Kidney (tissue), 14 donors: ENCODE measurements around the gene NDUFS8. TPM values are rescaled to one million over a fixed set of nuclear protein-coding genes. Genes with fewer than 3 reads are reported as not detected.

ENCODE experiments used
- DNase-seq, 5 donors: peaks; one replicate each; pipeline ENCODE4 v3.0.0-alpha.2; 2013 to 2020
- FAIRE-seq: peaks from 2 replicates; lab custom pipeline; 2012; peaks lifted over from hg19 to GRCh38; lab: Jason Lieb, UNC
- H3K27ac ChIP-seq, 2 donors: one replicate each; pipeline ENCODE4 v1.7.0; 2013; ENCODE audit warnings: low read depth in 2 of 2, low read length in 2 of 2, inconsistent platforms in 1 of 2
- H3K27me3 ChIP-seq: one replicate; pipeline ENCODE4 v1.7.1; 2013; ENCODE audit warnings: low read length, inconsistent platforms; ENCODE audit not compliant: control insufficient read depth, insufficient read depth
- H3K36me3 ChIP-seq, 3 donors: one replicate each; pipeline versions ENCODE4 v1.7.0 to v1.7.1; 2013; ENCODE audit warnings: low read length in 3 of 3, control low read depth in 1 of 3, inconsistent platforms in 1 of 3; ENCODE audit not compliant: insufficient read depth in 3 of 3, control insufficient read depth in 2 of 3
- H3K4me1 ChIP-seq, 3 donors: one replicate each; pipeline versions ENCODE4 v1.7.0 to v1.7.1; 2013; ENCODE audit warnings: low read length in 3 of 3, inconsistent platforms in 1 of 3, low read depth in 1 of 3; ENCODE audit not compliant: control insufficient read depth in 2 of 3, insufficient read depth in 2 of 3
- H3K4me3 ChIP-seq, 3 donors: one replicate each; pipeline versions ENCODE4 v1.7.0 to v1.8.1; 2013; ENCODE audit warnings: low read length in 3 of 3, control low read depth in 1 of 3, inconsistent platforms in 1 of 3
- H3K9ac ChIP-seq, 3 donors: one replicate each; pipeline versions ENCODE4 v1.7.0 to v1.7.1; 2013; ENCODE audit warnings: low read length in 3 of 3, control low read depth in 1 of 3, inconsistent platforms in 1 of 3
- H3K9me3 ChIP-seq, 3 donors: one replicate each; pipeline versions ENCODE4 v1.7.0 to v1.7.1; 2013; ENCODE audit warnings: low read length in 3 of 3, control low read depth in 1 of 3, inconsistent platforms in 1 of 3; ENCODE audit not compliant: control insufficient read depth in 2 of 3, insufficient read depth in 1 of 3
- intact Hi-C: fragments of 100-400 bp; cut with DNase I; formaldehyde crosslinking; loops from one replicate; pipeline ENCODE4 v1.11.1; 2022
- polyA plus RNA-seq: library from polyadenylated mRNA; stranded (reverse); fragments of 350-450 nt; fragmentation: Illumina TruSeq; extraction: RNeasy Lipid Tissue Mini Kit (QIAGEN cat#74804); gene quantifications from one replicate; pipeline ENCODE4 v1.2.3, GENCODE V29; 2014; ENCODE audit warnings: low read depth, low replicate concordance; ENCODE audit not compliant: insufficient read depth
- total RNA-seq: library from RNA; stranded (reverse); fragmentation: NEBNext Ultra II Directional; extraction: Animal tissue kit (Norgen Biotek cat#: 25700); gene quantifications from one replicate; pipeline ENCODE4 v1.2.1, GENCODE V29; 2021
- TF ChIP-seq, protein P1 (sequence below): IDR thresholded peaks from 3 replicates; pipeline ENCODE4 v1.5.1; 2012; ENCODE audit warnings: mild to moderate bottlenecking, moderate library complexity, borderline replicate concordance; ENCODE audit not compliant: insufficient read depth; ENCODE audit errors: extremely low read depth
- donor health status: control.
- donor health status: control.
- donor health status: control.
- donor health status: control.
- donor health status: control.
- donor health status: DM: yes; HTN: yes; CAD: no.
- donor health status: Normal renal cell carcinoma (clear cell type).

The NDUFS8 gene
- total and polyA plus RNA-seq, 2 donors from 2014 or later, result 144 to 472 TPM

GRCh38 chr11:68041617-68042218 lies 11.2 kb downstream of the NDUFS8 start:
- Histone ChIP-seq H3K4me1 (peaks cover 0 to 29% (median 10%) of the 10 kb centered on the region in 3 donors), H3K9me3 (no peaks in the 10 kb centered on the region), H3K27ac (no peak overlapping the region), H3K4me3 (no peak overlapping the region), H3K36me3 (no peaks in the 10 kb centered on the region), H3K9ac (no peak overlapping the region), H3K27me3 (no peaks in the 10 kb centered on the region)
- FAIRE-seq (no peak), DNase-seq (no peak)
- intact Hi-C loops, result no loop called here
- TF ChIP-seq, protein P1, sequence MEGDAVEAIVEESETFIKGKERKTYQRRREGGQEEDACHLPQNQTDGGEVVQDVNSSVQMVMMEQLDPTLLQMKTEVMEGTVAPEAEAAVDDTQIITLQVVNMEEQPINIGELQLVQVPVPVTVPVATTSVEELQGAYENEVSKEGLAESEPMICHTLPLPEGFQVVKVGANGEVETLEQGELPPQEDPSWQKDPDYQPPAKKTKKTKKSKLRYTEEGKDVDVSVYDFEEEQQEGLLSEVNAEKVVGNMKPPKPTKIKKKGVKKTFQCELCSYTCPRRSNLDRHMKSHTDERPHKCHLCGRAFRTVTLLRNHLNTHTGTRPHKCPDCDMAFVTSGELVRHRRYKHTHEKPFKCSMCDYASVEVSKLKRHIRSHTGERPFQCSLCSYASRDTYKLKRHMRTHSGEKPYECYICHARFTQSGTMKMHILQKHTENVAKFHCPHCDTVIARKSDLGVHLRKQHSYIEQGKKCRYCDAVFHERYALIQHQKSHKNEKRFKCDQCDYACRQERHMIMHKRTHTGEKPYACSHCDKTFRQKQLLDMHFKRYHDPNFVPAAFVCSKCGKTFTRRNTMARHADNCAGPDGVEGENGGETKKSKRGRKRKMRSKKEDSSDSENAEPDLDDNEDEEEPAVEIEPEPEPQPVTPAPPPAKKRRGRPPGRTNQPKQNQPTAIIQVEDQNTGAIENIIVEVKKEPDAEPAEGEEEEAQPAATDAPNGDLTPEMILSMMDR, result no peak

- FAIRE-seq (no peak), DNase-seq (peak in 2 of 5 donors; percentile 50 to 76)
- no peak overlapping the region for H3K9ac ChIP-seq
- intact Hi-C loops, result no loop called here
- TF ChIP-seq, protein P1, result no peak
- H3K4me3 ChIP-seq, result no peak overlapping the region
- no peaks in the 10 kb centered on the region for H3K27me3 ChIP-seq
- H3K27ac ChIP-seq, result no peak overlapping the region
- H3K36me3 ChIP-seq, result no peaks in the 10 kb centered on the region
- peaks cover 0 to 22% (median 10%) of the 10 kb centered on the region in 3 donors for H3K4me1 ChIP-seq
- H3K9me3 ChIP-seq, result no peaks in the 10 kb centered on the region
Measured at GRCh38 chr11:68042219-68043028, 11.9 kb downstream of the NDUFS8 start.

DNA sequence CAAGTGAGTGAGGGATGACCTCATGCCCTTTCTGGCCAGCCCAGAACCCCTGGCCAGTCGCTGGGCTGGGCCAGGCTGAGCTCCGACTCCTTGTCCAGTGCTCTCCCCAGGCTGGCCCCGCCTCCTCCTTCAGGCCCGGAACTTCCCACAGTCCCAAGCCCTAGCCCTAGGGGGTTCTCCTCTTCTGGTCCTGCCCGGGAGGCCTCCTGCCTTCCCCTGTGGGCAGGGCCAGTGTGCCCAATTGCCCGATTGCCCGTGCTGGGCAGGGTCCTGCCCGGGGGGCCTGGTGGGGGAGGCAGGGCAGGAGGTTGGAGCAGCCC lies 12.5 kb downstream of the NDUFS8 start:
- H3K4me1 ChIP-seq, result peaks cover 0 to 16% (median 7%) of the 10 kb centered on the region in 3 donors
- H3K27ac ChIP-seq, result no peak overlapping the region
- intact Hi-C loops, result no loop called here
- no peak for FAIRE-seq
- no peak for DNase-seq
- no peaks in the 10 kb centered on the region for H3K27me3 ChIP-seq
- no peak overlapping the region for H3K9ac ChIP-seq
- no peaks in the 10 kb centered on the region for H3K36me3 ChIP-seq
- H3K4me3 ChIP-seq, result no peak overlapping the region
- H3K9me3 ChIP-seq, result no peaks in the 10 kb centered on the region
- TF ChIP-seq, protein P1, result no peak
